Islet precursor cell (in vitro differentiated cells): ENCODE data around the gene PUS10.
"Not testable (repeated sequence)": the region's sequence is repeated elsewhere in the genome, so short reads cannot be mapped to it uniquely, and the experiment has no call there.

Experiments
- DNase-seq: peaks from one replicate; pipeline ENCODE4 v3.0.0-alpha.2; 2018

The PUS10 gene

GRCh38 chr2:61017556-61018317 is at the start of gene PUS10, which contains the start of gene PEX13:
Gene PUS10 (minus strand): TSS chr2:61018255. CDS start chr2:61011890, 6,365 bp downstream.
Gene PEX13 (plus strand): TSS chr2:61017720. CDS start chr2:61017760, 40 bp downstream.
- peak; percentile 89 for DNase-seq

- DNase-seq: peak; percentile 97
These were observed 48.0 kb upstream of the PUS10 start, which contains the start of gene SANBR for GRCh38 chr2:61065714-61066709. Gene SANBR (plus strand): TSS chr2:61065871. CDS start chr2:61070351, 4,480 bp downstream.

- no peak for DNase-seq
These were observed 41.3 kb upstream of the PUS10 start for GRCh38 chr2:61059382-61059781.

- no peak for DNase-seq
These were observed 39.5 kb upstream of the PUS10 start for GRCh38 chr2:61057562-61057961.

- DNase-seq: no peak
These were observed 37.5 kb upstream of the PUS10 start for GRCh38 chr2:61055557-61055956.

GRCh38 chr2:61045999-61046398 is 27.9 kb upstream of the PUS10 start:
- no peak for DNase-seq

GRCh38 chr2:61045226-61045625 is 27.2 kb upstream of the PUS10 start:
- no peak for DNase-seq

- no peak for DNase-seq
These were observed 26.6 kb upstream of the PUS10 start for GRCh38 chr2:61044636-61045035.

- DNase-seq: no peak
These were observed 24.8 kb upstream of the PUS10 start for GRCh38 chr2:61042807-61043206.

GRCh38 chr2:61036643-61037042 is 18.6 kb upstream of the PUS10 start:
- not testable (repeated sequence) for DNase-seq

- DNase-seq: not testable (repeated sequence)
These were observed 16.5 kb upstream of the PUS10 start for GRCh38 chr2:61034592-61034991.

GRCh38 chr2:61029533-61029932 is 11.5 kb upstream of the PUS10 start:
- DNase-seq: no peak

- DNase-seq: no peak
These were observed 5.6 kb upstream of the PUS10 start for GRCh38 chr2:61023670-61024069.

- no peak for DNase-seq
These were observed 3.2 kb upstream of the PUS10 start for GRCh38 chr2:61021228-61021660.

- no peak for DNase-seq
These were observed 743 bp upstream of the PUS10 start for GRCh38 chr2:61018798-61019197.

- DNase-seq: no peak
These were observed 282 bp upstream of the PUS10 start for GRCh38 chr2:61018318-61018755.

- peak; percentile 94 for DNase-seq
These were observed 976 bp downstream of the PUS10 start for GRCh38 chr2:61017003-61017555.

- DNase-seq: no peak
These were observed 1.6 kb downstream of the PUS10 start for GRCh38 chr2:61016392-61017002.

GRCh38 chr2:61015976-61016375 is 2.1 kb downstream of the PUS10 start:
- DNase-seq: no peak

- no peak for DNase-seq
These were observed 3.3 kb downstream of the PUS10 start for GRCh38 chr2:61014763-61015162.

GRCh38 chr2:61013382-61013781 is 4.7 kb downstream of the PUS10 start:
- no peak for DNase-seq

- DNase-seq: not testable (repeated sequence)
These were observed 5.8 kb downstream of the PUS10 start for GRCh38 chr2:61012303-61012702.

- no peak for DNase-seq
These were observed 6.4 kb downstream of the PUS10 start for GRCh38 chr2:61011678-61012077.
